Mesendoderm (in vitro differentiated cells): ENCODE measurements around the gene ADPRH.

Experiments
- DNase-seq: peaks from one replicate; pipeline ENCODE4 v3.0.0; 2013
- H2AK5ac ChIP-seq: 2 replicates; pipeline ENCODE4 v1.6.1; 2013; ENCODE audit warnings: low read length, inconsistent platforms
- H2BK120ac ChIP-seq: 2 replicates; pipeline ENCODE4 v1.6.1; 2013; ENCODE audit warnings: low read depth, mild to moderate bottlenecking, low read length, moderate library complexity, mixed read lengths
- H2BK15ac ChIP-seq: replicated peaks from 2 replicates; pipeline ENCODE4 v1.6.1; 2013; ENCODE audit warnings: low read depth, mild to moderate bottlenecking, moderate library complexity
- H2BK5ac ChIP-seq: 2 replicates; pipeline ENCODE4 v1.6.1; 2013; ENCODE audit warnings: low read length, inconsistent platforms
- H3K18ac ChIP-seq: 2 replicates; pipeline ENCODE4 v1.6.1; 2013; ENCODE audit warnings: mild to moderate bottlenecking, low read length, mixed read lengths
- H3K23ac ChIP-seq: one replicate; pipeline ENCODE4 v1.6.1; 2013; ENCODE audit warnings: low read length
- H3K27ac ChIP-seq: 2 replicates; pipeline ENCODE4 v1.5.1; 2013; ENCODE audit warnings: low read depth, mild to moderate bottlenecking, inconsistent platforms, low read length, moderate library complexity
- H3K27me3 ChIP-seq: 2 replicates; pipeline ENCODE4 v1.6.1; 2013; ENCODE audit warnings: low read length, control low read depth, mild to moderate bottlenecking, inconsistent platforms; ENCODE audit not compliant: insufficient read depth, poor library complexity
- H3K36me3 ChIP-seq: 2 replicates; pipeline ENCODE4 v1.6.1; 2013; ENCODE audit warnings: low read length, inconsistent platforms; ENCODE audit not compliant: control insufficient read depth, insufficient read depth
- H3K4ac ChIP-seq: one replicate; pipeline ENCODE4 v1.6.1; 2013; ENCODE audit warnings: low read depth, mild to moderate bottlenecking, low read length, moderate library complexity
- H3K4me1 ChIP-seq: 2 replicates; pipeline ENCODE4 v1.6.1; 2013; ENCODE audit warnings: low read depth, low read length, inconsistent platforms; ENCODE audit not compliant: control insufficient read depth
- H3K4me2 ChIP-seq: 2 replicates; pipeline ENCODE4 v1.6.1; 2013; ENCODE audit warnings: low read length
- H3K4me3 ChIP-seq: 2 replicates; pipeline ENCODE4 v1.5.1; 2013; ENCODE audit warnings: mild to moderate bottlenecking, low read length
- H3K56ac ChIP-seq: one replicate; pipeline ENCODE4 v1.6.1; 2013; ENCODE audit warnings: low read length
- H3K79me1 ChIP-seq: 2 replicates; pipeline ENCODE4 v1.6.1; 2013; ENCODE audit warnings: low read length, inconsistent platforms
- H3K79me2 ChIP-seq: 2 replicates; pipeline ENCODE4 v1.6.1; 2013; ENCODE audit warnings: mild to moderate bottlenecking, low read length; ENCODE audit not compliant: control insufficient read depth, insufficient read depth
- H3K9ac ChIP-seq: 2 replicates; pipeline ENCODE4 v1.6.1; 2013; ENCODE audit warnings: low read length, inconsistent platforms
- H4K5ac ChIP-seq: one replicate; pipeline ENCODE4 v1.6.1; 2013; ENCODE audit warnings: low read length
- H4K8ac ChIP-seq: one replicate; pipeline ENCODE4 v1.6.1; 2013; ENCODE audit warnings: low read depth, mild to moderate bottlenecking, control low read depth, low read length, moderate library complexity
- WGBS: extraction: QIAGEN DNeasy Blood & Tissue Kit; methylation state at CpG from one replicate; pipeline ENCODE4 v1.1.7; 2013; ENCODE audit warnings: low lambda C conversion rate, missing lambda C conversion rate; ENCODE audit not compliant: insufficient coverage; ENCODE audit errors: extremely low coverage; 5-methylcytosine and 5-hydroxymethylcytosine counted together

ADPRH gene

GRCh38 chr3:119632216-119632615 is 52.9 kb downstream of the ADPRH start:
- Histone ChIP-seq H2BK5ac (no peak overlapping the region), H2AK5ac (no peak overlapping the region), H3K18ac (no peak overlapping the region), H3K27me3 (no peaks in the 10 kb centered on the region), H3K56ac (no peak overlapping the region), H3K4me3 (no peak overlapping the region), H3K27ac (no peak overlapping the region), H3K4me1 (no peaks in the 10 kb centered on the region), H2BK15ac (no peak overlapping the region), H3K23ac (no peak overlapping the region), H3K79me2 (no peaks in the 10 kb centered on the region), H3K79me1 (no peaks in the 10 kb centered on the region), H3K4me2 (no peak overlapping the region), H3K4ac (no peak overlapping the region), H4K5ac (no peak overlapping the region), H3K9ac (no peak overlapping the region), H4K8ac (no peak overlapping the region), H3K36me3 (no peaks in the 10 kb centered on the region), H2BK120ac (no peak overlapping the region)
- no peak for DNase-seq
- no CpG with 5 or more reads among the region's 4 CpGs for WGBS

GRCh38 chr3:119632829-119633228 is 53.5 kb downstream of the ADPRH start:
- Histone ChIP-seq H3K23ac (no peak overlapping the region), H3K56ac (no peak overlapping the region), H3K4me2 (no peak overlapping the region), H3K4me3 (no peak overlapping the region), H3K36me3 (no peaks in the 10 kb centered on the region), H3K4ac (no peak overlapping the region), H2AK5ac (no peak overlapping the region), H4K8ac (no peak overlapping the region), H2BK15ac (no peak overlapping the region), H2BK5ac (no peak overlapping the region), H3K18ac (no peak overlapping the region), H3K79me2 (no peaks in the 10 kb centered on the region), H3K4me1 (no peaks in the 10 kb centered on the region), H3K9ac (no peak overlapping the region), H2BK120ac (no peak overlapping the region), H3K79me1 (no peaks in the 10 kb centered on the region), H4K5ac (no peak overlapping the region), H3K27me3 (no peaks in the 10 kb centered on the region), H3K27ac (no peak overlapping the region)
- DNase-seq, result no peak
- no CpG with 5 or more reads among the region's 4 CpGs for WGBS

- Histone ChIP-seq H3K9ac (no peak overlapping the region), H3K36me3 (no peaks in the 10 kb centered on the region), H3K4me2 (no peak overlapping the region), H2BK120ac (no peak overlapping the region), H3K4ac (no peak overlapping the region), H3K4me3 (no peak overlapping the region), H2AK5ac (no peak overlapping the region), H3K27me3 (no peaks in the 10 kb centered on the region), H3K27ac (no peak overlapping the region), H3K56ac (no peak overlapping the region), H4K5ac (no peak overlapping the region), H3K18ac (no peak overlapping the region), H3K79me1 (no peaks in the 10 kb centered on the region), H4K8ac (no peak overlapping the region), H2BK5ac (no peak overlapping the region), H3K79me2 (no peaks in the 10 kb centered on the region), H3K23ac (no peak overlapping the region), H3K4me1 (peaks cover 4% of the 10 kb centered on the region), H2BK15ac (no peak overlapping the region)
- no CpG with 5 or more reads among the region's 10 CpGs for WGBS
- DNase-seq, result peak; percentile 28
Observed at GRCh38 chr3:119635719-119636118, 56.4 kb downstream of the ADPRH start.

- Histone ChIP-seq H3K9ac (no peak overlapping the region), H3K4me1 (peaks cover 4% of the 10 kb centered on the region), H2BK5ac (no peak overlapping the region), H3K4me2 (no peak overlapping the region), H3K56ac (no peak overlapping the region), H2BK15ac (no peak overlapping the region), H4K5ac (no peak overlapping the region), H3K79me2 (no peaks in the 10 kb centered on the region), H3K36me3 (no peaks in the 10 kb centered on the region), H3K27ac (no peak overlapping the region), H2BK120ac (no peak overlapping the region), H3K23ac (no peak overlapping the region), H2AK5ac (no peak overlapping the region), H3K18ac (no peak overlapping the region), H3K79me1 (no peaks in the 10 kb centered on the region), H4K8ac (no peak overlapping the region), H3K4me3 (no peak overlapping the region), H3K4ac (no peak overlapping the region), H3K27me3 (no peaks in the 10 kb centered on the region)
- no peak for DNase-seq
- WGBS, result no CpG with 5 or more reads among the region's 1 CpG
Observed at GRCh38 chr3:119636249-119636648, 57.0 kb downstream of the ADPRH start.

GRCh38 chr3:119636891-119637611 is 57.8 kb downstream of the ADPRH start:
- Histone ChIP-seq H3K27me3 (no peaks in the 10 kb centered on the region), H2BK120ac (no peak overlapping the region), H3K79me1 (no peaks in the 10 kb centered on the region), H3K4ac (no peak overlapping the region), H2AK5ac (no peak overlapping the region), H3K36me3 (no peaks in the 10 kb centered on the region), H3K23ac (no peak overlapping the region), H2BK5ac (no peak overlapping the region), H3K4me1 (peaks cover 4% of the 10 kb centered on the region), H3K56ac (no peak overlapping the region), H2BK15ac (no peak overlapping the region), H4K8ac (no peak overlapping the region), H4K5ac (no peak overlapping the region), H3K79me2 (no peaks in the 10 kb centered on the region), H3K27ac (no peak overlapping the region), H3K9ac (no peak overlapping the region), H3K18ac (no peak overlapping the region), H3K4me2 (no peak overlapping the region), H3K4me3 (no peak overlapping the region)
- DNase-seq, result no peak
- no CpG with 5 or more reads among the region's 4 CpGs for WGBS
